Esophagus muscularis mucosa (tissue), 3 donors: ENCODE measurements around the gene CLCA1.

Experiments
- POLR2A ChIP-seq: fragments of 450-650 bp; IDR thresholded peaks from one replicate; pipeline ENCODE4 v1.6.1; 2017; ENCODE audit warnings: antibody characterized with exemption, moderate library complexity, mild to moderate bottlenecking, low read depth
- POLR2AphosphoS5 ChIP-seq, 2 donors: sonication (generic); formaldehyde crosslinking; IDR thresholded peaks; one replicate each; pipeline ENCODE4 v1.6.1; 2017; ENCODE audit warnings: antibody characterized with exemption in 2 of 2
- TF ChIP-seq, protein P1 (sequence below), 3 experiments: fragments of 200-600 bp in 2 of 3; fragments of 450-650 bp in 1 of 3; sonication (generic) in 2 of 3; IDR thresholded peaks; one replicate each; pipeline ENCODE4 v1.5.1; 2017 to 2019; ENCODE audit warnings: antibody characterized with exemption in 3 of 3, mild to moderate bottlenecking in 2 of 3, moderate library complexity in 1 of 3

DNA sequence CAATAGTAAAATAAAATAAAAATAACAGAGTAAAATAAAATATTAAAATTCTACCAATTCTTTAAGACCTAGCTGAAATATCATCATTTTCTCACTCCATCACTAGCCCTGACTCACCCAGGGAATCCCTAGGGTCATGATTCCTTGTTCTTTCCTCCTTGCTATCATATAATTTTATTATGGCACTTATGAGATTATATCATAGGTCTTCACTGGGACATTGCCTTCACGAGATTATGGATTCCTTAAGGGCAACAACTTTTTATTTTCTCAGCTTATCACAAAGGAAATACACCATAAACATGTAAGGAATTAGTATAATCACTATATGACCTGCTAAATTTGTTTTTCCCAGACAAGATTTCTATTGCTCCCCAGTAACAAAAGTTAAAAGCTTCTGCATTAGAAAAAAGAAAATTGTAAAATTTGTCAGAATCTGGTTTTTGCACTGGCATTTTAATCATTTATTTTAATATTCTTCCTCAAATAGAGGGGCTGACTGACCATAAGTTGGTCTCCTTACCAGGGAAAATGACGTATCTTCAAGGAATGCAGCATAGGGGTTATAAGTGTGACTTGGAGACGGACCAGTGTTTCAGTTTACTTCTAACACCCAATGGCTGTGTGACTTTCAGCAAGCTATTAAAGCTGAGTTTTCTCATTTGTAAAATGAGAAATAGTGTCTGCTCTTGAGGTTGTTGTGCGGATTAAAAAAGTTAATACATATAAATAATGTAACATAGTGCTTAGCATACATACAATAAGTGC is 69.4 kb downstream of the CLCA1 start:
- TF ChIP-seq, protein P1, sequence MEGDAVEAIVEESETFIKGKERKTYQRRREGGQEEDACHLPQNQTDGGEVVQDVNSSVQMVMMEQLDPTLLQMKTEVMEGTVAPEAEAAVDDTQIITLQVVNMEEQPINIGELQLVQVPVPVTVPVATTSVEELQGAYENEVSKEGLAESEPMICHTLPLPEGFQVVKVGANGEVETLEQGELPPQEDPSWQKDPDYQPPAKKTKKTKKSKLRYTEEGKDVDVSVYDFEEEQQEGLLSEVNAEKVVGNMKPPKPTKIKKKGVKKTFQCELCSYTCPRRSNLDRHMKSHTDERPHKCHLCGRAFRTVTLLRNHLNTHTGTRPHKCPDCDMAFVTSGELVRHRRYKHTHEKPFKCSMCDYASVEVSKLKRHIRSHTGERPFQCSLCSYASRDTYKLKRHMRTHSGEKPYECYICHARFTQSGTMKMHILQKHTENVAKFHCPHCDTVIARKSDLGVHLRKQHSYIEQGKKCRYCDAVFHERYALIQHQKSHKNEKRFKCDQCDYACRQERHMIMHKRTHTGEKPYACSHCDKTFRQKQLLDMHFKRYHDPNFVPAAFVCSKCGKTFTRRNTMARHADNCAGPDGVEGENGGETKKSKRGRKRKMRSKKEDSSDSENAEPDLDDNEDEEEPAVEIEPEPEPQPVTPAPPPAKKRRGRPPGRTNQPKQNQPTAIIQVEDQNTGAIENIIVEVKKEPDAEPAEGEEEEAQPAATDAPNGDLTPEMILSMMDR (IDR thresholded peaks at IDR 0.05), result no peak
- TF ChIP-seq POLR2A, result no peak
- no peak for TF ChIP-seq POLR2AphosphoS5 (IDR thresholded peaks at IDR 0.05)
